Neuronal stem cell (in vitro differentiated cells): Measurements from ENCODE around the gene AP2A1.

Experiments
- DNase-seq: peaks from one replicate; pipeline ENCODE4 v3.0.0-alpha.2; 2013; ENCODE audit warnings: low spot score
- H2AFZ ChIP-seq: one replicate; pipeline ENCODE4 v1.6.1; 2013; ENCODE audit warnings: mild to moderate bottlenecking, low read length, inconsistent platforms
- H2AK5ac ChIP-seq: 2 replicates; pipeline ENCODE4 v1.6.1; 2013; ENCODE audit warnings: low read depth, mild to moderate bottlenecking, inconsistent platforms, low read length, moderate library complexity, mixed read lengths
- H2BK120ac ChIP-seq: 2 replicates; pipeline ENCODE4 v1.6.1; 2013; ENCODE audit warnings: low read depth, mild to moderate bottlenecking, inconsistent platforms, low read length, moderate library complexity, mixed read lengths
- H2BK12ac ChIP-seq: one replicate; pipeline ENCODE4 v1.6.1; 2013; ENCODE audit warnings: low read length, inconsistent platforms
- H2BK15ac ChIP-seq: 2 replicates; pipeline ENCODE4 v1.6.1; 2013; ENCODE audit warnings: mild to moderate bottlenecking, low read length, inconsistent platforms, mixed read lengths
- H2BK5ac ChIP-seq: one replicate; pipeline ENCODE4 v1.6.1; 2013; ENCODE audit warnings: inconsistent platforms, mild to moderate bottlenecking, low read length, moderate library complexity
- H3K14ac ChIP-seq: one replicate; pipeline ENCODE4 v1.6.1; 2013; ENCODE audit warnings: low read length, inconsistent platforms
- H3K18ac ChIP-seq: 2 replicates; pipeline ENCODE4 v1.6.1; 2013; ENCODE audit warnings: low read length, inconsistent platforms
- H3K23ac ChIP-seq: 2 replicates; pipeline ENCODE4 v1.6.1; 2013; ENCODE audit warnings: low read depth, mild to moderate bottlenecking, mixed read lengths, low read length, inconsistent platforms; ENCODE audit not compliant: poor library complexity
- H3K27ac ChIP-seq: replicated peaks from 3 replicates; pipeline ENCODE4 v1.5.1; 2013; ENCODE audit warnings: low read length, inconsistent platforms
- H3K27me3 ChIP-seq, 3 experiments: 2 replicates each; pipeline ENCODE4 v1.6.1; 2013; ENCODE audit warnings: low read length in 3 of 3, mild to moderate bottlenecking in 2 of 3, inconsistent platforms in 1 of 3, low read depth in 1 of 3, mixed read lengths in 1 of 3, moderate library complexity in 1 of 3; ENCODE audit not compliant: control insufficient read depth in 3 of 3, insufficient read depth in 3 of 3
- H3K36me3 ChIP-seq, 2 donors: replicated peaks in 1 of 2; 2 replicates each; pipeline ENCODE4 v1.6.1; 2013; ENCODE audit warnings: low read length in 2 of 2; ENCODE audit not compliant: control insufficient read depth in 2 of 2, insufficient read depth in 2 of 2
- H3K4ac ChIP-seq: 2 replicates; pipeline ENCODE4 v1.6.1; 2013; ENCODE audit warnings: inconsistent platforms, mild to moderate bottlenecking, low read length, moderate library complexity
- H3K4me1 ChIP-seq, 2 donors: 1 replicate in 1 of 2; 2 replicates in 1 of 2; pipeline ENCODE4 v1.6.1; 2013; ENCODE audit warnings: low read length in 2 of 2, low read depth in 1 of 2; ENCODE audit not compliant: control insufficient read depth in 2 of 2, insufficient read depth in 1 of 2
- H3K4me2 ChIP-seq: one replicate; pipeline ENCODE4 v1.6.1; 2013; ENCODE audit warnings: mild to moderate bottlenecking, low read length, inconsistent platforms; ENCODE audit not compliant: insufficient read depth, poor library complexity, severe bottlenecking
- H3K4me3 ChIP-seq, 2 donors: 2 replicates each; pipeline ENCODE4 v1.5.1; 2013; ENCODE audit warnings: low read length in 2 of 2, mild to moderate bottlenecking in 2 of 2, inconsistent platforms in 1 of 2, moderate library complexity in 1 of 2
- H3K79me1 ChIP-seq: one replicate; pipeline ENCODE4 v1.6.1; 2013; ENCODE audit warnings: low read depth, mild to moderate bottlenecking, inconsistent platforms, low read length, moderate library complexity
- H3K9ac ChIP-seq: one replicate; pipeline ENCODE4 v1.6.1; 2013; ENCODE audit warnings: mild to moderate bottlenecking, low read depth, low read length, inconsistent platforms; ENCODE audit not compliant: poor library complexity
- H3K9me3 ChIP-seq, 2 donors: replicated peaks in 1 of 2; 2 replicates each; pipeline versions ENCODE3 to v1.6.1; 2013; ENCODE audit warnings: low read length in 2 of 2, mild to moderate bottlenecking in 2 of 2, inconsistent platforms in 1 of 2, low read depth in 1 of 2, mixed read lengths in 1 of 2, moderate library complexity in 1 of 2; ENCODE audit not compliant: control insufficient read depth in 2 of 2, insufficient read depth in 1 of 2
- H4K8ac ChIP-seq: one replicate; pipeline ENCODE4 v1.6.1; 2013; ENCODE audit warnings: low read depth, mild to moderate bottlenecking, inconsistent platforms, low read length, moderate library complexity
- H4K91ac ChIP-seq: one replicate; pipeline ENCODE4 v1.6.1; 2013; ENCODE audit warnings: low read length, low read depth, mild to moderate bottlenecking, inconsistent platforms; ENCODE audit not compliant: poor library complexity
- WGBS, 2 donors: extraction: QIAGEN DNeasy Blood & Tissue Kit; methylation state at CpG; one replicate each; pipeline ENCODE4 v1.1.7; 2013; ENCODE audit warnings: missing lambda C conversion rate in 2 of 2, mixed read lengths in 1 of 2; ENCODE audit not compliant: insufficient read length in 2 of 2, insufficient replicate concordance in 1 of 2; ENCODE audit errors: extremely low coverage in 2 of 2; 5-methylcytosine and 5-hydroxymethylcytosine counted together

The AP2A1 gene

GRCh38 chr19:49770529-49770928 is 3.7 kb downstream of the AP2A1 start:
- H3K27ac ChIP-seq = no peak overlapping the region
- no peak overlapping the region for H2AK5ac ChIP-seq
- WGBS, 2 donors = no CpG with 5 or more reads among the region's 8 CpGs
- no peak for DNase-seq
- H2BK120ac ChIP-seq = no peak overlapping the region
- H2BK15ac ChIP-seq = no peak overlapping the region
- H3K4me2 ChIP-seq = no peak overlapping the region
- H2BK12ac ChIP-seq = no peak overlapping the region
- H3K4me1 ChIP-seq = peaks cover 9 to 13% of the 10 kb centered on the region in 2 donors
- no peak overlapping the region for H3K14ac ChIP-seq
- H2AFZ ChIP-seq = no peak overlapping the region
- H3K79me1 ChIP-seq = peaks cover 18% of the 10 kb centered on the region
- H3K9me3 ChIP-seq = no peaks in the 10 kb centered on the region
- no peak overlapping the region for H3K4me3 ChIP-seq
- H3K18ac ChIP-seq = no peak overlapping the region
- H3K4ac ChIP-seq = no peak overlapping the region
- H4K8ac ChIP-seq = no peak overlapping the region
- H3K23ac ChIP-seq = no peak overlapping the region
- no peak overlapping the region for H3K9ac ChIP-seq
- H3K27me3 ChIP-seq = no peaks in the 10 kb centered on the region
- H3K36me3 ChIP-seq = peaks cover 2 to 26% of the 10 kb centered on the region in 2 donors
- no peak overlapping the region for H2BK5ac ChIP-seq
- H4K91ac ChIP-seq = no peak overlapping the region

- H2BK15ac ChIP-seq = no peak overlapping the region
- no peaks in the 10 kb centered on the region for H3K9me3 ChIP-seq
- no peak overlapping the region for H4K8ac ChIP-seq
- H3K9ac ChIP-seq = no peak overlapping the region
- no peak overlapping the region for H4K91ac ChIP-seq
- WGBS, 2 donors = no CpG with 5 or more reads among the region's 13 CpGs
- no peak overlapping the region for H3K4me3 ChIP-seq
- H3K4ac ChIP-seq = no peak overlapping the region
- no peak overlapping the region for H2BK120ac ChIP-seq
- no peak overlapping the region for H2BK5ac ChIP-seq
- no peak overlapping the region for H3K27ac ChIP-seq
- no peak overlapping the region for H3K18ac ChIP-seq
- no peak overlapping the region for H2AFZ ChIP-seq
- H3K36me3 ChIP-seq = peaks cover 2 to 35% of the 10 kb centered on the region in 2 donors
- H3K79me1 ChIP-seq = peaks cover 23% of the 10 kb centered on the region
- peaks cover 8 to 9% of the 10 kb centered on the region in 2 donors for H3K4me1 ChIP-seq
- H2BK12ac ChIP-seq = no peak overlapping the region
- no peak overlapping the region for H3K4me2 ChIP-seq
- no peak overlapping the region for H3K23ac ChIP-seq
- H3K14ac ChIP-seq = no peak overlapping the region
- no peaks in the 10 kb centered on the region for H3K27me3 ChIP-seq
- no peak for DNase-seq
- H2AK5ac ChIP-seq = no peak overlapping the region
Measured at GRCh38 chr19:49771674-49772139, 4.9 kb downstream of the AP2A1 start.

- Histone ChIP-seq H3K14ac (no peak overlapping the region), H2AFZ (no peak overlapping the region), H2BK120ac (no peak overlapping the region), H3K4me2 (no peak overlapping the region), H3K36me3 (peaks cover 2 to 37% of the 10 kb centered on the region in 2 donors), H3K27ac (no peak overlapping the region), H3K4me1 (peaks cover 3 to 6% of the 10 kb centered on the region in 2 donors), H2BK15ac (no peak overlapping the region), H3K79me1 (peaks cover 18% of the 10 kb centered on the region), H3K27me3 (no peaks in the 10 kb centered on the region), H4K8ac (peak overlapping the region; percentile 65), H4K91ac (no peak overlapping the region), H3K4me3 (peak overlapping the region in 1 of 2 donors; percentile 2), H3K23ac (peak overlapping the region; percentile 3), H3K18ac (no peak overlapping the region), H2AK5ac (no peak overlapping the region), H3K4ac (no peak overlapping the region), H3K9ac (peak overlapping the region; percentile 60), H3K9me3 (no peaks in the 10 kb centered on the region), H2BK12ac (no peak overlapping the region), H2BK5ac (peak overlapping the region; percentile 39)
- no peak for DNase-seq
- no CpG with 5 or more reads among the region's 10 CpGs for WGBS, 2 donors
Measured at GRCh38 chr19:49772850-49773432, 6.1 kb downstream of the AP2A1 start.

GRCh38 chr19:49773663-49774350 is 7.0 kb downstream of the AP2A1 start:
- Histone ChIP-seq H3K27ac (no peak overlapping the region), H3K9ac (no peak overlapping the region), H3K14ac (no peak overlapping the region), H3K79me1 (peaks cover 17% of the 10 kb centered on the region), H3K4me1 (no peaks in the 10 kb centered on the region), H2AFZ (no peak overlapping the region), H2BK15ac (no peak overlapping the region), H3K9me3 (no peaks in the 10 kb centered on the region), H2BK5ac (no peak overlapping the region), H3K4me3 (no peak overlapping the region), H2AK5ac (no peak overlapping the region), H4K91ac (no peak overlapping the region), H2BK120ac (no peak overlapping the region), H2BK12ac (no peak overlapping the region), H3K18ac (no peak overlapping the region), H4K8ac (peak overlapping the region; percentile 48), H3K4me2 (peak overlapping the region; percentile 25), H3K4ac (no peak overlapping the region), H3K36me3 (peaks cover 4 to 32% of the 10 kb centered on the region in 2 donors), H3K23ac (no peak overlapping the region), H3K27me3 (no peaks in the 10 kb centered on the region)
- DNase-seq = no peak
- WGBS, 2 donors = no CpG with 5 or more reads among the region's 8 CpGs
